BLaER1 (cell line): Measurements from ENCODE around the gene CAPNS1.

ENCODE experiments used
- H3K27ac ChIP-seq: shearing (Covaris generic); formaldehyde crosslinking; 2 replicates; pipeline ENCODE4 v1.8.1; 2022
- H3K27me3 ChIP-seq: shearing (Covaris generic); formaldehyde crosslinking; 2 replicates; pipeline ENCODE4 v1.8.1; 2022
- H3K36me3 ChIP-seq: shearing (Covaris generic); formaldehyde crosslinking; 2 replicates; pipeline ENCODE4 v1.8.1; 2022
- H3K4me1 ChIP-seq: shearing (Covaris generic); formaldehyde crosslinking; 2 replicates; pipeline ENCODE4 v1.8.1; 2022
- H3K4me2 ChIP-seq: shearing (Covaris generic); formaldehyde crosslinking; 2 replicates; pipeline ENCODE4 v1.8.1; 2022
- H3K4me3 ChIP-seq: shearing (Covaris generic); formaldehyde crosslinking; 2 replicates; pipeline ENCODE4 v1.8.1; 2022
- H3K9ac ChIP-seq: shearing (Covaris generic); formaldehyde crosslinking; 2 replicates; pipeline ENCODE4 v1.8.1; 2022
- H3K9me3 ChIP-seq: shearing (Covaris generic); formaldehyde crosslinking; 2 replicates; pipeline ENCODE4 v1.8.1; 2022
- H4K20me1 ChIP-seq: shearing (Covaris generic); formaldehyde crosslinking; 2 replicates; pipeline ENCODE4 v1.8.1; 2022
- Cebpa-rat ChIP-seq: shearing (Covaris generic); IDR thresholded peaks from 2 replicates; pipeline ENCODE4 v1.8.1; 2022

Gene CAPNS1

DNA sequence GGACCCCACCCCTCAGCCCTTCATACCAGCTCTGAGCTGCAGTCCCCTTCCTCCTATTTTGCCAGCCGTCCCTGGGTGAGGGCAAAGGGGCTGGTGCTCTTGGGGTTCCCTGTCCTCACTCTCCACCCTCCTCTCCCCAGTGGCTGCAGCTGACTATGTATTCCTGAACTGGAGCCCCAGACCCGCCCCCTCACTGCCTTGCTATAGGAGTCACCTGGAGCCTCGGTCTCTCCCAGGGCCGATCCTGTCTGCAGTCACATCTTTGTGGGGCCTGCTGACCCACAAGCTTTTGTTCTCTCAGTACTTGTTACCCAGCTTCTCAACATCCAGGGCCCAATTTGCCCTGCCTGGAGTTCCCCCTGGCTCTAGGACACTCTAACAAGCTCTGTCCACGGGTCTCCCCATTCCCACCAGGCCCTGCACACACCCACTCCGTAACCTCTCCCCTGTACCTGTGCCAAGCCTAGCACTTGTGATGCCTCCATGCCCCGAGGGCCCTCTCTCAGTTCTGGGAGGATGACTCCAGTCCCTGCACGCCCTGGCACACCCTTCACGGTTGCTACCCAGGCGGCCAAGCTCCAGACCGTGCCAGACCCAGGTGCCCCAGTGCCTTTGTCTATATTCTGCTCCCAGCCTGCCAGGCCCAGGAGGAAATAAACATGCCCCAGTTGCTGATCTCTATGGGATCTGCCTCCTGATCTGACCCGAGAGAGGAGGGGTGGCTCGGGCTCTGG is 10.0 kb downstream of the CAPNS1 start:
- no peaks in the 10 kb centered on the region for H3K27me3 ChIP-seq
- H3K4me1 ChIP-seq, result no peaks in the 10 kb centered on the region
- H3K4me3 ChIP-seq, result no peak overlapping the region
- H3K27ac ChIP-seq, result no peak overlapping the region
- no peaks in the 10 kb centered on the region for H3K9me3 ChIP-seq
- peaks cover 13% of the 10 kb centered on the region; the same call in 1 of the 2 replicates for H4K20me1 ChIP-seq
- TF ChIP-seq Cebpa-rat, result no peak
- H3K9ac ChIP-seq, result no peak overlapping the region
- no peak overlapping the region for H3K4me2 ChIP-seq
- H3K36me3 ChIP-seq, result peaks cover 88% of the 10 kb centered on the region

DNA sequence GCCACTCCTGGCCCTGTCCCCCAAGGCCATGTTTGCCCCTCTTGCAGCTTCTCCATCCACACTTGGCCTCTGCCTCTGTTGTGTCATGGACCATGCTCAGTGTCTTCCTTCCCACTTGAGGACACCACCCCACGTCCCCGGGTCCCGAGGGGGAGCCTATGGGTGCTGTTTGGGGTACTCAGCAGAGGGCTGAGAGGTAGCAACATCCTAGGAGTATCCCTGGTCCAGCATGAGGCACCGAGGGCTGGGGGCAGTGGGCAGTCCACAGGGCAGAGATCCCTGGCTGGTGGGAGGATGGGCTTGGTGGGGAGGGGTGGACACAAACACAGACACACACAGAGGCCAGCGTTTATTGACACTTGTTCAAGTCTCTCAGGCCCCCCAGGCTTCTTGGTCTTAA is 10.7 kb downstream of the CAPNS1 start:
- Histone ChIP-seq H3K9ac (no peak overlapping the region), H3K27ac (no peak overlapping the region), H3K4me3 (no peak overlapping the region), H3K36me3 (peaks cover 80% of the 10 kb centered on the region), H4K20me1 (peaks cover 13% of the 10 kb centered on the region; the same call in 1 of the 2 replicates), H3K27me3 (no peaks in the 10 kb centered on the region), H3K4me1 (no peaks in the 10 kb centered on the region), H3K4me2 (no peak overlapping the region), H3K9me3 (no peaks in the 10 kb centered on the region)
- TF ChIP-seq Cebpa-rat, result no peak

DNA sequence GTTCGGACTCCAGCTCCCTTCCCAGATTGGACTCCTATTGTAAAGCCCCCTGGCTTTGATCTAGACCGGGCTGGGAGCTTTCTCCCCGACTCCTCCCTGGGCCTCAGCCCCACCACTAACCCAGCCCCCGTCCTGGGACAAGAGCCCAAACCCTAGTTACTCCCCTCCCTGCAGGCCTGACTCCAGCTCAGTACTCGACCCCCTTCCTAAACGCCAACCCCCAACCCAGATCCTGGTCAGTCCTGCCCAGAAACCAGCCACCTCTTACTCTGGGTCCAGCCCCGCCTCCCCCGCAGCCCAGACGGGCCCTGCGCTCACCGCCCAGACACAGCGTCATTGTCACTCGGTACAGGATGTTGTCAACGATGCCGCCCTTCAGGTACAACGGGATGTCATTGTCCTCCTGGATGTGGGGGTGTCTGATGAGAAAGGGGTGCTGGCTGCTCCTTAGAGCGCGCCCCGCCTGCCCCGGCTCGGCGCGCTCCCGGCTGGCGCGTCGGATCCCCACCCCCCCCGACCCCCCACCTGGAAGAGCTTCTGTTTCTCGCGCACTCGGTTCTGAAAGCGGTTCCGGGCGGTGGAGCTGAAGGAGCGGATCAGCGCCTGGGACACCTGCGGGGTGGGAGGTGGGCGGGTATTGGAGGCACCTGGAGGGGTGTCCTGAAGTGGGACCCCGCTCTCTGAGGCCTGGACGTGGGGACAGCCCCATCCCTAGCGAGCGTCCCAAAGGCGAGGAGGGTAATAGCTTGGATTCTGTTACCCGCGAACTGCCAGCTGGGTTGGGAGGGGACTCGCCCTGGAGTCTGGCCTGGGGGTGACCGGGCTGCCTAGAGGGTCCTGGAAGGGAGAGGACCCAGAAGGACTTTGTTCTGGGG is 11.5 kb downstream of the CAPNS1 start:
- H3K9ac ChIP-seq, result no peak overlapping the region
- peaks cover 13% of the 10 kb centered on the region; the same call in 1 of the 2 replicates for H4K20me1 ChIP-seq
- H3K27me3 ChIP-seq, result no peaks in the 10 kb centered on the region
- H3K36me3 ChIP-seq, result peaks cover 72% of the 10 kb centered on the region
- H3K9me3 ChIP-seq, result no peaks in the 10 kb centered on the region
- H3K27ac ChIP-seq, result no peak overlapping the region
- no peak for TF ChIP-seq Cebpa-rat
- no peak overlapping the region for H3K4me2 ChIP-seq
- H3K4me3 ChIP-seq, result no peak overlapping the region
- H3K4me1 ChIP-seq, result no peaks in the 10 kb centered on the region

DNA sequence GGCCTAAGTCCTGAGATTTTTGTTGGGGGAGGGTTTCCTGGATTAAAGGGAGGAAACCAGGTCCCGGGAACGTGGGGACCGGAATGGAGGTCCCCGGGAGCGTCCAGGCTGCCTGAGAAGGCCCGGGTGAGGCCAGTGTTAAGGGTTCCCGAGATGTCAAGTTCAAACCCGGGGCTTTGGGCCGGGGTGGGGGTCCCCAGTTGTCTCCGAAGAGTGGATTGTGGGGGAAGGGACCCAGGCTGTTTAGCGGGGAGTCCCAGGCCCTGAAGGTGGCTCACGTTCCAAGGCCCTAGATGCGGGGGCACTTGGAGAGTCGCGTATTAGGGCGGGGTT is 12.1 kb downstream of the CAPNS1 start:
- no peak overlapping the region for H3K4me3 ChIP-seq
- no peak overlapping the region for H3K27ac ChIP-seq

DNA sequence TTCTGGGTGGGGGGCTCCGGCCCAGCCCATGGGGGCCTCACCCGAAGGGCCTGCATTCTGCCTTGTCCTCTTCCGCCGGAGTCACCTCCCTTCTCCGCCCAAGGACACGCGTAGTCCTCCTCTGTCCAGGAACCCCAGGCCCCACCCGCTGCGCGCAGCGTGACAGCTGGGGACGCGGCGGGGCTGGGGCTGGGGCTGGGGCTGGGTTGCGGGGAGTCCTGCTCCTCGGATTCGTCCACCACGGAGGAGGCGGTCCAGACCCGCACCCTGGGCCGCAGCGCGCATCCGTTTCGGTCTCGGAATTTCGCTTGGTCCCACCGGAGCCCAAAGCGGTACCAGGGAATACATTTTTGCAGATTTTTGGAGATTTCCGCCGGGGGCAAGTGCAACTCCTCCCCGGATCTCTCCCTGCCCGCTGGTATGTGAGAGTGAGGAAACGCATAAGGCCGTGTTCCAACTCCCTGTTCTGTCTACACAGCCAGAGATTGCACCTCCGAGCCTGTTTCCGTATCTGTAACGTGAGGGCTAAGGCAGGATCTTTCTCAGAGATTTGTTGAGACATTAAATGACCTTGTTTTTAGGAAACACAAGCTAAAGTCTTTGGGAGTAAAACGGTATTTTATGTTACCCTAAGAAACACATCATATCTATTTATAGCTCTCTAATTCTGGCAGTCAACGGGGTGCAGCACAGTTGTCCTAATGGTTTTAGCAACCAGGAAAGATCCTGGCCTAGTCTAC is 12.7 kb downstream of the CAPNS1 start, which contains the start of gene COX7A1:
Gene COX7A1, minus strand, starts transcription at position 96 of the 740 bp plus-strand sequence. Its CDS starts 40 bp downstream, at position 56.
- H3K9ac ChIP-seq, result no peak within 1 kb of the TSS
- no peak within 1 kb of the TSS for H3K4me3 ChIP-seq
- H3K36me3 ChIP-seq, result peaks cover 61% of the 10 kb centered on the region

More for the DNA sequence above, 12.1 kb downstream of the CAPNS1 start:
- Histone ChIP-seq H3K27me3 (no peaks in the 10 kb centered on the region), H4K20me1 (peaks cover 13% of the 10 kb centered on the region; the same call in 1 of the 2 replicates), H3K9me3 (no peaks in the 10 kb centered on the region), H3K4me2 (no peak overlapping the region), H3K9ac (no peak overlapping the region), H3K4me1 (no peaks in the 10 kb centered on the region), H3K36me3 (peaks cover 66% of the 10 kb centered on the region)
- no peak for TF ChIP-seq Cebpa-rat

DNA sequence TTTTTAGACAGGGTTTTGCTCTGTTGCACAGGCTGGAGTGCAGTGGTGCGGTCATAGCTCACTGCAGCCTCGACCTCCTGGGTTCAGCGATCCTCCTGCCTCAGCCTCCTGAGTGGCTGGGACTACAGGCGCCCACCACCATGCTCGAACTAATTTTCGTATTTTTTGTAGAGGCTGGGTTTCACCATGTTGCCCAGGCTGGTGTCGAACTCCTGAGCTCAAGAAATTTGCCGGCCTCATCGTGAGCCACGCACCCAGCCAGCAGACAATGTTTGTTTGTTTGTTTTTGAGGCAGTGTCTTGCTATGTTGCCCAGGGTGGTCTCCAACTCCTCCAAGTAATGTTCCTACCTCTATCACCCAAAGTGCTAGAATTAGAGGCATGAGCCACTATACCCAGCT is 13.3 kb downstream of the CAPNS1 start:
- peaks cover 55% of the 10 kb centered on the region for H3K36me3 ChIP-seq
- H3K27ac ChIP-seq, result no peak overlapping the region
- peaks cover 13% of the 10 kb centered on the region; the same call in 1 of the 2 replicates for H4K20me1 ChIP-seq
- no peak overlapping the region for H3K4me3 ChIP-seq
- no peak overlapping the region for H3K9ac ChIP-seq
- no peaks in the 10 kb centered on the region for H3K27me3 ChIP-seq
- TF ChIP-seq Cebpa-rat, result no peak
- no peaks in the 10 kb centered on the region for H3K9me3 ChIP-seq
- no peak overlapping the region for H3K4me2 ChIP-seq
- no peaks in the 10 kb centered on the region for H3K4me1 ChIP-seq

More for the DNA sequence above, 12.7 kb downstream of the CAPNS1 start, which contains the start of gene COX7A1:
- Histone ChIP-seq H3K9me3 (no peaks in the 10 kb centered on the region), H4K20me1 (peaks cover 13% of the 10 kb centered on the region; the same call in 1 of the 2 replicates), H3K27ac (no peak within 1 kb of the TSS), H3K4me1 (no peaks in the 10 kb centered on the region), H3K27me3 (no peaks in the 10 kb centered on the region), H3K4me2 (no peak within 1 kb of the TSS)
- no peak for TF ChIP-seq Cebpa-rat

DNA sequence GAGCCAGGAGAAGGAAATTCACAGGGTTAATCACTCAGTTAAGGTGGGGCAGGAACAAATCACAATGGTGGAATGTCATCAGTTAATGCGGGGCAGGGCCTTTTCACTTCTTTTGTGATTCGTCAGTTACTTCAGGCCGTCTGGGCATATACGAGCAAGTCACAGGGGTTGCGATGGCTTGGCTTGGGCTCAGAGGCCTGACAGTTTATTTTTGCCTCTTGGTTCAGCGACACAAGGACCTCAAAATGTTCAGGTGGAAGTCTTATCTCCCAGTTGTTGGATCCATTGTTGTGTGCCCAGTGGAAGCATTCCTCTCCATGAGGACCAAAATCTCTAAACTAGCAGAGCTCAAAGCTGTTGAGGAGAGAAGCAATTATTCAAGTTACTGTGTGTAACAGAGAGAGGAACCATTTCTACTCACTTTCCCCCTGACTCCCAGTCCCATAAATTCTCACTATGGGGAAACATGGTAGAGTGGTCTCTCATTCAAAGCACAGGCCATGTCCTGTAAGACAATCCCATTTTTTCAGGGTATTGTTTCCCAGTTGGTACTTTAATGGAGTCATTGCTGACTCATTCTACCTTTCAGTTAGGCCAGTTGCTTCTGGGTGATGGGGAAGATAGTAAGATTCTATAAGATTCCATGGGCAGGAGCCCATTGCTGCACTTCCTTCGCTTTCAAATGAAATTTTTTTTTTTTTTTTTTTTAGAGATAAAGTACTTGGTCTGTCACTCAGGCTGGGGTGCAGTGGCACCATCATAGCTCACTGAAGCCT is 21.1 kb downstream of the CAPNS1 start:
- H3K9ac ChIP-seq, result no peak overlapping the region
- no peak overlapping the region for H3K4me3 ChIP-seq
- H3K4me1 ChIP-seq, result no peaks in the 10 kb centered on the region
- no peak overlapping the region for H3K4me2 ChIP-seq
- no peaks in the 10 kb centered on the region for H3K27me3 ChIP-seq
- H3K27ac ChIP-seq, result no peak overlapping the region
- no peaks in the 10 kb centered on the region for H3K9me3 ChIP-seq
- H3K36me3 ChIP-seq, result peaks cover 39% of the 10 kb centered on the region
- no peaks in the 10 kb centered on the region for H4K20me1 ChIP-seq
- no peak for TF ChIP-seq Cebpa-rat

DNA sequence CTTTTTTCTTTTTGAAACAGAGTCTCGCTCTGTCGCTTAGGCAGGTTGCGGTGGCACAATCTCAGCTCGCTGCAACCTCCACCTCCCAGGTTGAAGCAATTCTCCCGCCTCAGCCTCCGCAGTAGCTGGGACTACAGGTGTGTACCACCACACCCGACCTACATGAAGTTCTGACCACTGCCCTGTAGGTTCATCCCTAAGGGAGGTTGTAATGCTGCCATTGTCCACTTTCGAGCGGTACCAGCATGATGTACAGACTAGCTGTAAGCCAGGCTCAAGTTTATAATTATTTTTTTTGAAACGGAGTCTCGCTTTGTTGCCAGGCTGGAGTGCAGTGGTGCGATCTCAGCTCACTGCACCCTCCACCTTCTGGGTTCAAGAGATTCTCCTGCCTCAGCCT is 23.9 kb downstream of the CAPNS1 start:
- Histone ChIP-seq H3K4me1 (no peaks in the 10 kb centered on the region), H4K20me1 (no peaks in the 10 kb centered on the region), H3K9me3 (no peaks in the 10 kb centered on the region), H3K4me3 (no peak overlapping the region), H3K27ac (no peak overlapping the region), H3K27me3 (no peaks in the 10 kb centered on the region), H3K4me2 (no peak overlapping the region), H3K36me3 (peaks cover 46% of the 10 kb centered on the region), H3K9ac (no peak overlapping the region)
- TF ChIP-seq Cebpa-rat, result no peak
